COLO829 (cell line): Measurements from ENCODE around the gene CAPNS1.
"Not testable (repeated sequence)": the region's sequence is repeated elsewhere in the genome, so short reads cannot be mapped to it uniquely, and the experiment has no call there.

Experiments used
- DNase-seq: peaks from one replicate; pipeline ENCODE4 v3.0.0; 2012; ENCODE audit warnings: low spot score

The CAPNS1 gene

GRCh38 chr19:36151144-36152018, 11.5 kb downstream of the CAPNS1 start:
- DNase-seq: no peak

GRCh38 chr19:36152019-36152351, 12.1 kb downstream of the CAPNS1 start:
- DNase-seq: no peak

GRCh38 chr19:36152352-36153091, 12.7 kb downstream of the CAPNS1 start, which contains the start of gene COX7A1:
TSS of gene COX7A1 (minus strand) at chr19:36152447. CDS start at chr19:36152407, 40 bp downstream.
- DNase-seq: no peak

- DNase-seq: no peak
These were observed 13.3 kb downstream of the CAPNS1 start for GRCh38 chr19:36153126-36153525.

GRCh38 chr19:36160821-36161596, 21.1 kb downstream of the CAPNS1 start:
- DNase-seq: no peak

GRCh38 chr19:36163813-36164212, 23.9 kb downstream of the CAPNS1 start:
- DNase-seq: no peak

- DNase-seq: no peak
These were observed 29.4 kb downstream of the CAPNS1 start for GRCh38 chr19:36169084-36169760.

GRCh38 chr19:36172852-36173251, 33.0 kb downstream of the CAPNS1 start:
- DNase-seq: no peak

- DNase-seq: not testable (repeated sequence)
These were observed 34.0 kb downstream of the CAPNS1 start for GRCh38 chr19:36173846-36174245.

- DNase-seq: not testable (repeated sequence)
These were observed 39.2 kb downstream of the CAPNS1 start for GRCh38 chr19:36179077-36179476.

- DNase-seq: no peak
These were observed 42.9 kb downstream of the CAPNS1 start for GRCh38 chr19:36182612-36183244.

GRCh38 chr19:36183245-36183628, 43.4 kb downstream of the CAPNS1 start:
- DNase-seq: no peak

- not testable (repeated sequence) for DNase-seq
These were observed 46.9 kb downstream of the CAPNS1 start for GRCh38 chr19:36186722-36187121.

GRCh38 chr19:36196249-36196648, 56.4 kb downstream of the CAPNS1 start:
- DNase-seq: no peak

GRCh38 chr19:36198119-36198518, 58.3 kb downstream of the CAPNS1 start:
- DNase-seq: no peak
